HEK293 (cell line): ENCODE data around the gene COMMD6.

Experiments used
- GLI2 ChIP-seq: fragments of 450-650 bp; formaldehyde crosslinking; IDR thresholded peaks from 2 replicates; pipeline ENCODE4; 2017; ENCODE audit warnings: missing biosample characterization, missing genetic modification characterization, low read depth, borderline replicate concordance
- HOXD13 ChIP-seq: sonication (generic); formaldehyde crosslinking; IDR thresholded peaks from 2 replicates; pipeline ENCODE4 v1.8.0; 2022; ENCODE audit warnings: missing genetic modification reagents, borderline replicate concordance
- KLF1 ChIP-seq: fragments of 450-650 bp; formaldehyde crosslinking; IDR thresholded peaks from 2 replicates; pipeline ENCODE4 v1.5.1; 2016; ENCODE audit warnings: missing biosample characterization, missing genetic modification characterization
- KLF17 ChIP-seq: fragments of 450-650 bp; formaldehyde crosslinking; IDR thresholded peaks from 2 replicates; pipeline ENCODE4 v1.5.1; 2016; ENCODE audit warnings: missing biosample characterization, missing genetic modification characterization
- KLF8 ChIP-seq: fragments of 450-650 bp; formaldehyde crosslinking; IDR thresholded peaks from 2 replicates; pipeline ENCODE4 v1.5.1; 2016; ENCODE audit warnings: missing biosample characterization, missing genetic modification characterization
- MEIS1 ChIP-seq: sonication (generic); formaldehyde crosslinking; IDR thresholded peaks from 2 replicates; pipeline ENCODE4 v1.8.1; 2022; ENCODE audit warnings: missing genetic modification reagents, mild to moderate bottlenecking, borderline replicate concordance
- MYNN ChIP-seq: fragments of 450-650 bp; formaldehyde crosslinking; IDR thresholded peaks from 2 replicates; pipeline ENCODE4 v1.5.1; 2016; ENCODE audit warnings: missing biosample characterization, missing genetic modification characterization, borderline replicate concordance
- SP3 ChIP-seq: fragments of 450-650 bp; formaldehyde crosslinking; IDR thresholded peaks from 2 replicates; pipeline ENCODE4 v1.5.1; 2016; ENCODE audit warnings: missing biosample characterization, missing genetic modification characterization
- ZBTB26 ChIP-seq: fragments of 450-650 bp; formaldehyde crosslinking; optimal IDR thresholded peaks from 2 replicates; pipeline ENCODE3; 2016; ENCODE audit warnings: missing biosample characterization, mild to moderate bottlenecking, missing genetic modification characterization
- ZFHX2 ChIP-seq: fragments of 450-650 bp; formaldehyde crosslinking; conservative IDR thresholded peaks from 2 replicates; pipeline ENCODE4 v1.5.1; 2016; ENCODE audit warnings: missing biosample characterization, missing genetic modification characterization
- ZFP3 ChIP-seq: fragments of 450-650 bp; formaldehyde crosslinking; IDR thresholded peaks from 2 replicates; pipeline ENCODE4 v1.5.1; 2016; ENCODE audit warnings: low read depth, missing biosample characterization, missing genetic modification characterization
- ZFP41 ChIP-seq: fragments of 450-650 bp; formaldehyde crosslinking; IDR thresholded peaks from 2 replicates; pipeline ENCODE4 v1.5.1; 2016; ENCODE audit warnings: missing biosample characterization, missing genetic modification characterization, borderline replicate concordance
- ZFP69B ChIP-seq: fragments of 450-650 bp; formaldehyde crosslinking; IDR thresholded peaks from 2 replicates; pipeline ENCODE4 v1.5.1; 2016; ENCODE audit warnings: missing biosample characterization, missing genetic modification characterization
- ZNF133 ChIP-seq: fragments of 450-650 bp; formaldehyde crosslinking; IDR thresholded peaks from 2 replicates; pipeline ENCODE4 v1.5.1; 2016; ENCODE audit warnings: missing biosample characterization, missing genetic modification characterization
- ZNF146 ChIP-seq: fragments of 450-650 bp; formaldehyde crosslinking; IDR thresholded peaks from 2 replicates; pipeline ENCODE4 v1.5.1; 2016; ENCODE audit warnings: missing biosample characterization, missing genetic modification characterization
- ZNF19 ChIP-seq: fragments of 450-650 bp; formaldehyde crosslinking; IDR thresholded peaks from 2 replicates; pipeline ENCODE4; 2016; ENCODE audit warnings: missing biosample characterization, missing genetic modification characterization, low read depth
- ZNF24 ChIP-seq: fragments of 450-650 bp; formaldehyde crosslinking; IDR thresholded peaks from 2 replicates; pipeline ENCODE4 v1.5.1; 2016; ENCODE audit warnings: missing biosample characterization, missing genetic modification characterization
- ZNF280C ChIP-seq: fragments of 450-650 bp; formaldehyde crosslinking; IDR thresholded peaks from 2 replicates; pipeline ENCODE4 v1.5.1; 2016; ENCODE audit warnings: missing biosample characterization, missing genetic modification characterization
- ZNF292 ChIP-seq: fragments of 450-650 bp; formaldehyde crosslinking; IDR thresholded peaks from 2 replicates; pipeline ENCODE4 v1.5.1; 2016; ENCODE audit warnings: low read depth, missing biosample characterization, missing genetic modification characterization, borderline replicate concordance
- ZNF341 ChIP-seq: fragments of 450-650 bp; formaldehyde crosslinking; IDR thresholded peaks from 2 replicates; pipeline ENCODE4; 2016; ENCODE audit warnings: low read depth, missing biosample characterization, missing genetic modification characterization
- ZNF433 ChIP-seq: fragments of 450-650 bp; formaldehyde crosslinking; IDR thresholded peaks from 2 replicates; pipeline ENCODE4 v1.5.1; 2016; ENCODE audit warnings: missing biosample characterization, missing genetic modification characterization, low read depth
- ZNF521 ChIP-seq: fragments of 450-650 bp; formaldehyde crosslinking; IDR thresholded peaks from 2 replicates; pipeline ENCODE4 v1.5.1; 2017; ENCODE audit warnings: missing biosample characterization, mild to moderate bottlenecking, missing genetic modification characterization
- ZNF530 ChIP-seq: fragments of 450-650 bp; formaldehyde crosslinking; IDR thresholded peaks from 2 replicates; pipeline ENCODE4 v1.5.1; 2016; ENCODE audit warnings: low read depth, missing biosample characterization, missing genetic modification characterization
- ZNF548 ChIP-seq: fragments of 450-650 bp; formaldehyde crosslinking; IDR thresholded peaks from 2 replicates; pipeline ENCODE4 v1.5.1; 2016; ENCODE audit warnings: missing biosample characterization, missing genetic modification characterization
- ZNF571 ChIP-seq: fragments of 450-650 bp; formaldehyde crosslinking; IDR thresholded peaks from 2 replicates; pipeline ENCODE4 v1.5.0; 2017; ENCODE audit warnings: missing biosample characterization, missing genetic modification characterization
- ZNF600 ChIP-seq: fragments of 450-650 bp; formaldehyde crosslinking; IDR thresholded peaks from 2 replicates; pipeline ENCODE4 v1.5.1; 2016; ENCODE audit warnings: missing biosample characterization, missing genetic modification characterization
- ZNF624 ChIP-seq: fragments of 450-650 bp; formaldehyde crosslinking; IDR thresholded peaks from 2 replicates; pipeline ENCODE4 v1.5.1; 2017; ENCODE audit warnings: missing biosample characterization, missing genetic modification characterization
- ZNF639 ChIP-seq: fragments of 450-650 bp; formaldehyde crosslinking; IDR thresholded peaks from 2 replicates; pipeline ENCODE4 v1.5.1; 2016; ENCODE audit warnings: missing biosample characterization, missing genetic modification characterization
- ZNF701 ChIP-seq: fragments of 450-650 bp; formaldehyde crosslinking; IDR thresholded peaks from 2 replicates; pipeline ENCODE4 v1.5.1; 2016; ENCODE audit warnings: missing biosample characterization, missing genetic modification characterization
- ZNF785 ChIP-seq: fragments of 450-650 bp; formaldehyde crosslinking; IDR thresholded peaks from 2 replicates; pipeline ENCODE4 v1.5.1; 2016; ENCODE audit warnings: missing biosample characterization, missing genetic modification characterization
- ZNF792 ChIP-seq: fragments of 450-650 bp; formaldehyde crosslinking; IDR thresholded peaks from 2 replicates; pipeline ENCODE4 v1.5.1; 2016; ENCODE audit warnings: missing biosample characterization, missing genetic modification characterization
- ZSCAN4 ChIP-seq: fragments of 450-650 bp; formaldehyde crosslinking; IDR thresholded peaks from 2 replicates; pipeline ENCODE4 v1.5.1; 2017; ENCODE audit warnings: missing biosample characterization, missing genetic modification characterization

The COMMD6 gene

GRCh38 chr13:75549262-75550158 lies 11.9 kb upstream of the COMMD6 start, which contains the start of gene UCHL3 (continued):
- TF ChIP-seq ZNF639 (no peak), ZSCAN4 (tag by site-specific recombination) (no peak), ZNF701 (no peak), ZNF341 (tag by site-specific recombination) (no peak), GLI2 (no peak), ZNF133 (tag by site-specific recombination) (no peak), HOXD13 (CRISPR knock-in tag) (no peak), ZNF624 (no peak), ZNF19 (tag by site-specific recombination) (no peak), ZNF521 (tag by site-specific recombination) (no peak), ZNF24 (no peak), KLF1 (tag by site-specific recombination) (no peak), KLF8 (peak; percentile 37; the same call in 1 of the 2 replicates), ZFHX2 (tag by site-specific recombination) (peak; percentile 91), ZNF433 (tag by site-specific recombination) (no peak), ZNF146 (tag by site-specific recombination) (no peak), ZNF548 (no peak), ZNF792 (tag by site-specific recombination) (no peak), ZNF530 (tag by site-specific recombination) (no peak), ZFP69B (tag by site-specific recombination) (no peak), ZNF280C (tag by site-specific recombination) (no peak), ZNF785 (tag by site-specific recombination) (no peak), KLF17 (tag by site-specific recombination) (no peak), MEIS1 (CRISPR knock-in tag) (no peak), ZBTB26 (tag by site-specific recombination) (peak; percentile 81), SP3 (tag by site-specific recombination) (no peak; the same call in 1 of the 2 replicates), ZNF571 (tag by site-specific recombination) (no peak), ZNF292 (tag by site-specific recombination) (no peak), ZNF600 (tag by site-specific recombination) (no peak), ZFP3 (tag by site-specific recombination) (no peak), MYNN (tag by site-specific recombination) (no peak; the same call in 1 of the 2 replicates), ZFP41 (tag by site-specific recombination) (no peak)
